HG03135 (cell line): ENCODE data around the gene AQP7.
"Not testable (repeated sequence)": the region's sequence is repeated elsewhere in the genome, so short reads cannot be mapped to it uniquely, and the experiment has no call there.

ENCODE experiments used
- ATAC-seq: cut with Tn5 transposase; IDR thresholded peaks from one replicate; pipeline ENCODE4 v1.9.1; 2021; ENCODE audit warnings: mild to moderate bottlenecking, moderate library complexity; ENCODE audit not compliant: unreplicated experiment

Gene AQP7

GRCh38 chr9:33402371-33402770 is at the start of gene AQP7:
TSS of gene AQP7 (minus strand) at chr9:33402568. CDS start at chr9:33401262, 1,306 bp downstream.
- not testable (repeated sequence) for ATAC-seq

- no peak for ATAC-seq
These were observed 48.3 kb upstream of the AQP7 start for GRCh38 chr9:33450621-33451146.

GRCh38 chr9:33449715-33450114 is 47.3 kb upstream of the AQP7 start:
- no peak for ATAC-seq

GRCh38 chr9:33447799-33448553 is 45.6 kb upstream of the AQP7 start:
- ATAC-seq = no peak

- peak; percentile 25 for ATAC-seq
These were observed 44.8 kb upstream of the AQP7 start, which contains the start of gene AQP3 for GRCh38 chr9:33446946-33447798. TSS of gene AQP3 (minus strand) at chr9:33447593. CDS start at chr9:33447530, 63 bp downstream.

GRCh38 chr9:33446240-33446945 is 44.0 kb upstream of the AQP7 start:
- ATAC-seq = peak; percentile 86

- ATAC-seq = no peak
These were observed 43.2 kb upstream of the AQP7 start for GRCh38 chr9:33445389-33446239.

- ATAC-seq = no peak
These were observed 41.2 kb upstream of the AQP7 start for GRCh38 chr9:33443464-33444154.

GRCh38 chr9:33443047-33443446 is 40.7 kb upstream of the AQP7 start:
- ATAC-seq = no peak

- ATAC-seq = no peak
These were observed 39.8 kb upstream of the AQP7 start for GRCh38 chr9:33442125-33442524.

- no peak for ATAC-seq
These were observed 38.2 kb upstream of the AQP7 start for GRCh38 chr9:33440609-33441008.

- ATAC-seq = no peak
These were observed 37.8 kb upstream of the AQP7 start for GRCh38 chr9:33440204-33440603.

- no peak for ATAC-seq
These were observed 37.4 kb upstream of the AQP7 start for GRCh38 chr9:33439731-33440130.

- no peak for ATAC-seq
These were observed 36.7 kb upstream of the AQP7 start for GRCh38 chr9:33438926-33439680.

- ATAC-seq = no peak
These were observed 35.5 kb upstream of the AQP7 start for GRCh38 chr9:33437898-33438297.

- ATAC-seq = no peak
These were observed 34.8 kb upstream of the AQP7 start for GRCh38 chr9:33437205-33437604.

- ATAC-seq = no peak
These were observed 34.1 kb upstream of the AQP7 start for GRCh38 chr9:33436445-33436844.

- ATAC-seq = no peak
These were observed 33.5 kb upstream of the AQP7 start for GRCh38 chr9:33435821-33436277.
